SK-N-SH treated with all-trans-retinoic acid at 6 μM for 48 hours (cell line): ENCODE data around the gene ZNF670.
"Not testable (repeated sequence)": the region's sequence is repeated elsewhere in the genome, so short reads cannot be mapped to it uniquely, and the experiment has no call there.

Experiments
- ATAC-seq: fragments of 200-7000 bp; cut with Tn5 transposase; 3 replicates; pipeline ENCODE4 v1.9.1; 2020; ENCODE audit warnings: mild to moderate bottlenecking, moderate library complexity
- ARNTL ChIP-seq: fragments of 450-650 bp; formaldehyde crosslinking; IDR thresholded peaks from 2 replicates; pipeline ENCODE4 v1.5.0; 2020; ENCODE audit warnings: low read depth, mild to moderate bottlenecking, moderate library complexity, borderline replicate concordance
- BACH2 ChIP-seq: fragments of 250-450 bp; sonication (Bioruptor Pico); IDR thresholded peaks from 2 replicates; pipeline ENCODE4 v1.9.0; 2021; ENCODE audit warnings: mild to moderate bottlenecking, borderline replicate concordance
- CREB5 ChIP-seq: fragments of 250-450 bp; sonication (Bioruptor Pico); IDR thresholded peaks from 2 replicates; pipeline ENCODE4 v1.5.1; 2020; ENCODE audit warnings: low read depth, mild to moderate bottlenecking, moderate library complexity
- ESRRG ChIP-seq: fragments of 250-450 bp; sonication (Bioruptor Pico); IDR thresholded peaks from 2 replicates; pipeline ENCODE4 v1.6.1; 2021; ENCODE audit warnings: mild to moderate bottlenecking
- GLIS3 ChIP-seq: fragments of 250-450 bp; sonication (Bioruptor Pico); IDR thresholded peaks from 2 replicates; pipeline ENCODE4 v1.5.0; 2020; ENCODE audit warnings: mild to moderate bottlenecking, moderate library complexity
- ISL1 ChIP-seq: fragments of 250-450 bp; sonication (Bioruptor Pico); IDR thresholded peaks from 2 replicates; pipeline ENCODE4 v2.1.2; 2022; ENCODE audit warnings: mild to moderate bottlenecking, moderate library complexity
- OSR1 ChIP-seq: fragments of 250-450 bp; sonication (Bioruptor Pico); IDR thresholded peaks from 2 replicates; pipeline ENCODE4 v1.8.0; 2022; ENCODE audit warnings: moderate library complexity, mild to moderate bottlenecking, inconsistent platforms
- PATZ1 ChIP-seq: fragments of 250-450 bp; sonication (Bioruptor Pico); IDR thresholded peaks from 2 replicates; pipeline ENCODE4 v1.8.0; 2020; ENCODE audit warnings: mild to moderate bottlenecking, moderate library complexity, borderline replicate concordance
- POU6F1 ChIP-seq: fragments of 250-450 bp; sonication (Bioruptor Pico); IDR thresholded peaks from 2 replicates; pipeline ENCODE4 v1.8.0; 2021; ENCODE audit warnings: low read depth, mild to moderate bottlenecking, moderate library complexity, borderline replicate concordance
- PPARA ChIP-seq: fragments of 250-450 bp; sonication (Bioruptor Pico); IDR thresholded peaks from 2 replicates; pipeline ENCODE4 v1.5.0; 2020; ENCODE audit warnings: mild to moderate bottlenecking, borderline replicate concordance
- SNAI2 ChIP-seq: fragments of 250-450 bp; sonication (Bioruptor Pico); IDR thresholded peaks from 2 replicates; pipeline ENCODE4 v1.5.0; 2020; ENCODE audit warnings: mild to moderate bottlenecking, moderate library complexity
- TOX ChIP-seq: fragments of 250-450 bp; sonication (Bioruptor Pico); IDR thresholded peaks from 2 replicates; pipeline ENCODE4 v1.8.0; 2021; ENCODE audit warnings: mild to moderate bottlenecking, moderate library complexity, borderline replicate concordance
- TSHZ2 ChIP-seq: fragments of 250-450 bp; sonication (Bioruptor Pico); IDR thresholded peaks from 2 replicates; pipeline ENCODE4 v1.5.0; 2020; ENCODE audit warnings: mild to moderate bottlenecking, moderate library complexity
- ZNF70 ChIP-seq: fragments of 450-650 bp; formaldehyde crosslinking; IDR thresholded peaks from 2 replicates; pipeline ENCODE4 v1.5.0; 2020; ENCODE audit warnings: mild to moderate bottlenecking, moderate library complexity

ZNF670 gene

GRCh38 chr1:247078258-247079140 lies at the start of gene ZNF670:
Gene ZNF670 (minus strand): TSS chr1:247078811. CDS start chr1:247078596, 215 bp downstream.
- TF ChIP-seq POU6F1 (peak; percentile 81; the same call in 1 of the 2 replicates), TSHZ2 (CRISPR knock-in tag) (no peak)
- peak; percentile 100 for ATAC-seq

- ATAC-seq, result not testable (repeated sequence)
Measured at GRCh38 chr1:247127519-247128282, 49.1 kb upstream of the ZNF670 start.

GRCh38 chr1:247126601-247127000 lies 48.0 kb upstream of the ZNF670 start:
- peak; percentile 75 for ATAC-seq

GRCh38 chr1:247126166-247126565 lies 47.6 kb upstream of the ZNF670 start:
- peak; percentile 98 for ATAC-seq

GRCh38 chr1:247121382-247121781 lies 42.8 kb upstream of the ZNF670 start:
- ATAC-seq, result no peak
- no peak for TF ChIP-seq ZNF70 (CRISPR knock-in tag)
- no peak for TF ChIP-seq PATZ1 (CRISPR knock-in tag)
- no peak for TF ChIP-seq ARNTL (CRISPR knock-in tag)
- no peak for TF ChIP-seq BACH2 (CRISPR knock-in tag)
- TF ChIP-seq PPARA (CRISPR knock-in tag), result no peak
- no peak for TF ChIP-seq POU6F1
- TF ChIP-seq OSR1 (CRISPR knock-in tag), result no peak
- TF ChIP-seq CREB5, result no peak
- no peak for TF ChIP-seq SNAI2 (CRISPR knock-in tag)
- no peak for TF ChIP-seq ISL1
- no peak for TF ChIP-seq TOX
- TF ChIP-seq ESRRG (CRISPR knock-in tag), result no peak
- TF ChIP-seq GLIS3, result no peak

GRCh38 chr1:247120408-247120668 lies 41.7 kb upstream of the ZNF670 start:
- ATAC-seq, result not testable (repeated sequence)
